GM18907 (cell line): ENCODE results near the gene BCAS3.
"Not testable (repeated sequence)": the region's sequence is repeated elsewhere in the genome, so short reads cannot be mapped to it uniquely, and the experiment has no call there.

ENCODE experiments used
- ATAC-seq: cut with Tn5 transposase; IDR thresholded peaks from one replicate; pipeline ENCODE4 v1.9.1; 2021; ENCODE audit warnings: mild to moderate bottlenecking, moderate library complexity; ENCODE audit not compliant: unreplicated experiment

The BCAS3 gene

GRCh38 chr17:61352781-61353491 is 675.3 kb downstream of the BCAS3 start:
- ATAC-seq, result no peak

GRCh38 chr17:61353615-61354014 is 676.0 kb downstream of the BCAS3 start:
- no peak for ATAC-seq

GRCh38 chr17:61354895-61355874 is 677.5 kb downstream of the BCAS3 start:
- no peak for ATAC-seq

GRCh38 chr17:61357061-61357460 is 679.4 kb downstream of the BCAS3 start:
- not testable (repeated sequence) for ATAC-seq

GRCh38 chr17:61359513-61359912 is 681.9 kb downstream of the BCAS3 start:
- not testable (repeated sequence) for ATAC-seq

- ATAC-seq, result no peak
Measured at GRCh38 chr17:61360318-61360943, 682.8 kb downstream of the BCAS3 start.

- no peak for ATAC-seq
Measured at GRCh38 chr17:61361084-61361483, 683.4 kb downstream of the BCAS3 start.

GRCh38 chr17:61362396-61362795 is 684.7 kb downstream of the BCAS3 start:
- no peak for ATAC-seq

- ATAC-seq, result no peak
Measured at GRCh38 chr17:61362852-61363600, 685.4 kb downstream of the BCAS3 start.

- ATAC-seq, result no peak
Measured at GRCh38 chr17:61363601-61364462, 686.2 kb downstream of the BCAS3 start.

GRCh38 chr17:61364463-61364846 is 686.8 kb downstream of the BCAS3 start:
- no peak for ATAC-seq

GRCh38 chr17:61366076-61366714 is 688.5 kb downstream of the BCAS3 start:
- ATAC-seq, result no peak

GRCh38 chr17:61366715-61367413 is 689.2 kb downstream of the BCAS3 start:
- no peak for ATAC-seq

- no peak for ATAC-seq
Measured at GRCh38 chr17:61368049-61368831, 690.6 kb downstream of the BCAS3 start.

GRCh38 chr17:61368832-61369450 is 691.3 kb downstream of the BCAS3 start:
- no peak for ATAC-seq

- no peak for ATAC-seq
Measured at GRCh38 chr17:61369751-61370150, 692.1 kb downstream of the BCAS3 start.

GRCh38 chr17:61371179-61371578 is 693.5 kb downstream of the BCAS3 start:
- ATAC-seq, result no peak
